Activated effector memory CD4-positive, alpha-beta T cell treated with Interleukin-2 at 50 U/mL for 16 hours (primary cell): ENCODE data around the gene FOXO1.

ENCODE experiments used
- DNase-seq: peaks from one replicate; pipeline ENCODE4 v3.0.0-alpha.2; 2020

Gene FOXO1

GRCh38 chr13:40571338-40571963, 95.0 kb downstream of the FOXO1 start:
- no peak for DNase-seq

DNA sequence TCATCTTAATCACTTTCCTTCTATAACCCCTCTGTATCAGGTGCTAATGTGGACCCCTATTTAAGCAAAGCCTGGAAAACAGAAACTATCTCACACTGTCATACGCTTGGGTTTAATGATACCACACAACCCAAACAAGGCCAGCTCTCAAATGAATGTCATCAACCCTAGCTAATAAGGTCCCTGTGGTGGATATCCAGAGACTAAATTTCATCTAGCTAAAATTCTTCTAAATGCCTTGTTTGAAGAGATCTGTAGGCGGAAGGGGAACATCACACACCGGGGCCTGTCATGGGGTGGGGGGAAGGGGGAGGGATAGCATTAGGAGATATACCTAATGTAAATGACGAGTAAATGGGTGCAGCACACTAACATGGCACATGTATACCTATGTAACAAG, 95.5 kb downstream of the FOXO1 start:
- DNase-seq, result no peak

DNA sequence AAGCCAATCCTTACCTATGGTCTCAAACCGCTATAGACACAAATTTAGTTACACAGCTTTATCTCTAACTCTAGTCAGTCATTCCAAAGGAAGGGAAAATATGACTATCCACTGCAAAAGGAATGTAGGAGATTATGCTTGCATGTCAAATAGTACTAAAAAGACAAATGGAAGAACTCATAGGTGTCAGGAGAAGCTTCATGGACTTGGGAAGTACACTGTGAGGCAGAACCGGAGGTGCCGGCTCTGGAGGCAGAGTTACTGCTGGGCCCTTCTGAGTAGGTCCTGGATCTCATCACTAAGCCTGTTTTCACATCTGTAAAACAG, 97.5 kb downstream of the FOXO1 start:
- no peak for DNase-seq

GRCh38 chr13:40568246-40569023, 98.0 kb downstream of the FOXO1 start:
- DNase-seq, result no peak

- DNase-seq, result no peak
These were observed 99.6 kb downstream of the FOXO1 start for GRCh38 chr13:40566811-40567210.

DNA sequence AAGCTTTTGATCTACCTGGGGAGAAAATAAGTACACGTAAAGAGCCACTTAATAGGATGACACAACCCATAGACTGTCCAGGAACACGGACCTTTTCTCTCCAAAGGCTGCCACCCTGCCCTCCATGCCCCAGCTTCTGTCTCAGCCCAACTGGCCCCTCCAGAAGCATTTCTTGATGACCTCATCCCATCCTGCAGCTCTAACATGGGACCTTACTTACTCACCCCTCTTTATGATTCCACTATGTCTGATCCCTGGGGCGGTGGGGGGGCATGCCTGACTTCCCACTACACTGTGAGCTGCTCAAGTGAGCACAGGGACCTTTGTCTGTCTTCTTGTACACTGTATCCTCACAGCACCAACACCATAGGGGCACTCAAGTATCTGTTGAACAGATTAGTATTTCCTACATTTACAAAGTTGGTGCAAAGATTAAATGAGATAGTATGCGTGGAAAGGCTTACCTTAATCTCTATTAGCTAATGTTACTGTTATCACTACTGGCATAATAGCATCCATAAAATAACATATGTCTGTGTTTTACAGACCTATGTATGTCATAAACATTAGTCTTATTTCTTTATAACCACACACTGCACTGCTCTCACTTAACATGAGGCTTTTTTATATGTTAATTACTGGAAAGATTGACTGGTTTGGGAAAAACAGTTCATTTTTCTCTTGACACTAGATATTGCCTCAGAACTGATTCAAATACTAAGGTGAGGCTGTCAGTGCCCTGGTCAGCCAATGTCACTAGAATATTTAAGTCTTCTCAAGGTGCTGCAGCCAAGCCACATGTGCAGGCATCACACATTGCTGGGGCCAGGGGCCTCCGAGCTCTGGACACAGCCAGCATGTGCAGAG, 100.9 kb downstream of the FOXO1 start:
- no peak for DNase-seq

GRCh38 chr13:40564342-40565001, 102.0 kb downstream of the FOXO1 start:
- no peak for DNase-seq

DNA sequence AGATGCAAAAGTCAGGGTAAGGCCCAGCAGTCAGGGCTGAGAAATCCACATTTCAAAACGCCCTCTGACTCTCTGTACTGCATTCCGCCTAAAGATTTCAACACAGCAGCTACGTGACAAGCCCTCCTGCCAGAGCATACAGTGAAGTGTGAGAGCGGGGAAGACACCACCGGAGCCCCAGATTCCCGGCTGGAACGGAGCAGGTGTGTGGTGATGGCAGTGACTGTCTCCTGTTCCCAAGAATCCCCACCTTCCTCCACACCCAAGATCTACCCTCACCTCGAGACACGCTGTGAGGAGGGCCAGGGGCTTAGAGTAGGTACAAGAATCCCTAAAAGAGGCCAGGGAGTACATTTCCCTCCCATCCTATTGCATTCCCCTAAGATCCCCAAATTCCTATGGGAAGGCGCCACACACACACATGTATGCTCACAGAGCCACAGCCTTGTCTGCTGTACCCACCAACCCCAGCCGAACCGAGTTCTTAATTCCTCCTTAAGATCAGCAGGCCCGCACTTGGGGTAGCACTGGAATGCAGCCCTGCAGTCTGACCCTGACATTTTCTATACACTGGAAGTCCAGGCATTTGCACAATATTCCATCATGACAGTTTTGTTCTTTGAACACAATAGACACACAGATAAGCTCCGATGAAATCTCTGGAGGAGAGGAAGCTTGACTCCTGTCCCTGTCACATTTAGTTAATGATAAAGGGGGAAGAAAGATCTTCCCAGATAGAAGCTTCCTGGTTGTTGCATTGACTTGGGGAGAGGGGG, 102.9 kb downstream of the FOXO1 start:
- no peak for DNase-seq

GRCh38 chr13:40562975-40563349, 103.5 kb downstream of the FOXO1 start:
- no peak for DNase-seq

GRCh38 chr13:40559915-40560314, 106.5 kb downstream of the FOXO1 start:
- DNase-seq, result no peak

DNA sequence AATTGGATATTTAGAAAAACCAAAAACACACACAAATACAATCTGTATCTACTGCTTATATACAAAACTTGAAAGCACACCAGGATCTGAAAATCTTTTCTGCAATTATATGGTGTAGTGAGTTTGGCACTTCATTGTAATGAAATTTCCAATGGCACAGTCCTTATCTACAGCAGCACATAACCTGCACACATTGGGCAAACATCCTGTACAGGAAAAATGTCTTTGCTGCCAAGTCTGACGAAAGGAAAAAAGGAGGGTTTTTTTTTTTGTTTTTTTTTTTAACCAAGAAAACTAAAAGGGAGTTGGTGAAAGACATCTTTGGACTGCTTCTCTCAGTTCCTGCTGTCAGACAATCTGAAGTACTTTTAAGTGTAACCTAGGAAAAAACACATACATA, 107.8 kb downstream of the FOXO1 start:
- DNase-seq, result no peak

GRCh38 chr13:40556453-40556852, 110.0 kb downstream of the FOXO1 start:
- DNase-seq, result no peak

- no peak for DNase-seq
These were observed 113.1 kb downstream of the FOXO1 start for GRCh38 chr13:40553356-40553755.

DNA sequence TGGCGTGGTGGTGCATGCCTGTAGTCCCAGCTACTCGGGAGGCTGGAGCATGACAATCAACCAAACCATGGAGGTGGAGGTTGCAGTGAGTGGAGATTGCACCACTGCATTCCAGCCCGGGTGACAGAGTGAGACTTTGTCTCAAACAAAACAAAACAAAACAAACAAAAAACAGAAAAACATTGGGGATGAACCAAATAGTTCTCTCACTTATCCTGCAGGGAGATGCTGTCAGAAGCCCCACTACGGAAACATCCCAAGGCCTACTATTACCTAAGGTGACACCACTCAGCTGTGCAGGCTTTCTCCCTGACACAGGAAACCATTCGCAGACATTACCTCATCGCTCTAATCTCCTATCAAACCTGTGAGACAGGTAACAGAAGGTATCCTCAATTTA, 113.5 kb downstream of the FOXO1 start:
- no peak for DNase-seq

DNA sequence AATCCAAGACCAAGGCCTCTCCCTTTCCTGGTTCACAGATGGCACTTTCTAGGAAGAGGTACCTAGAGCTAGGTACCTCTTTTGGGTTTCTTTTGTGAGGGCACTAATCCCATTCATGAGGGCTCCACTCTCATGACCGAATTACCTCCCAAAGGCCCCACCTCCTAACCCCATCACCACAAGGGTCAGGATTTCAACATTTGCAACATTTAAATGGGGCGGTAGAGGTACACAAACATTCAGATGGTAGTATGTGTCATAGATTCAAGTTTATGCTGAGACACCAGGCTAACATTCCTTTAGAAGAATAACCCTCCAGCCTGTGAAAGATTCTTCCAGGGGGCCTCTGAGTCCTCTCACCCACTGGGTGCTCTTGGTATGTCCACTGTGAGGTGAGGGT, 116.3 kb downstream of the FOXO1 start:
- DNase-seq, result no peak

GRCh38 chr13:40549500-40550094, 116.8 kb downstream of the FOXO1 start:
- no peak for DNase-seq

DNA sequence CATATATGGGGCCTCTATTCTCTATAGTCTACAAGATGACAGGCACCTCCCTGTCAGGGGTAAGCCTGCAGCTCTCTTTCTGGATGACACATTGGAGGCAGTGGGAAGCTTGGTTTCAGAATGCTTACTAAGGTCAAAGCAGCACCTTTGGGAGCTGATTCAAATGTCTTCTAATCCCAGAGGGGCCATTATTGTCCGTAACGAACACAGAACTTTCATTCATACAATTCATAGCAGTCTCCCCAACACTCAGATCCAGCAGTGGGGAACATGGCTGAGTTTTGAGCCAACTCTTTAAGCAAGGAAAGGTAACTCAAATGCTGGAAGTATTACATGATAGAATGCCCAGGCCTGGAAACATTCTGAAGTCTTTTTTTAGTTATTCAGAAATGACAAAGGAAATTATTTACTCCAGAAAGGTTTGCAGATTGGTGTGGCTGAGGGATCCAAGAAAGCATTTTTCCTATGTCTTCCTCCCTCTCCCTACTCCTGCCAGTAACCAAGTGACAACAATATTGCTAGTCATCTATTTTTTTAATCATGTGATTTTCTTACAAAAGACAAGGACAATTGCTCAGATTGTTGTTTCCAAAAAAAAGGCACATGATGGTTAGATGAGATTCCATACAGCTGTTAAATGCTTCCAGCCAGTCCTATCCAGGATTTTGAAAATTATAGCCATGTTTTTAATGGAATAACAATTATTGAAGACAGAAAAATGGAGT, 118.7 kb downstream of the FOXO1 start:
- no peak for DNase-seq

- DNase-seq, result no peak
These were observed 120.4 kb downstream of the FOXO1 start for GRCh38 chr13:40546047-40546446.

DNA sequence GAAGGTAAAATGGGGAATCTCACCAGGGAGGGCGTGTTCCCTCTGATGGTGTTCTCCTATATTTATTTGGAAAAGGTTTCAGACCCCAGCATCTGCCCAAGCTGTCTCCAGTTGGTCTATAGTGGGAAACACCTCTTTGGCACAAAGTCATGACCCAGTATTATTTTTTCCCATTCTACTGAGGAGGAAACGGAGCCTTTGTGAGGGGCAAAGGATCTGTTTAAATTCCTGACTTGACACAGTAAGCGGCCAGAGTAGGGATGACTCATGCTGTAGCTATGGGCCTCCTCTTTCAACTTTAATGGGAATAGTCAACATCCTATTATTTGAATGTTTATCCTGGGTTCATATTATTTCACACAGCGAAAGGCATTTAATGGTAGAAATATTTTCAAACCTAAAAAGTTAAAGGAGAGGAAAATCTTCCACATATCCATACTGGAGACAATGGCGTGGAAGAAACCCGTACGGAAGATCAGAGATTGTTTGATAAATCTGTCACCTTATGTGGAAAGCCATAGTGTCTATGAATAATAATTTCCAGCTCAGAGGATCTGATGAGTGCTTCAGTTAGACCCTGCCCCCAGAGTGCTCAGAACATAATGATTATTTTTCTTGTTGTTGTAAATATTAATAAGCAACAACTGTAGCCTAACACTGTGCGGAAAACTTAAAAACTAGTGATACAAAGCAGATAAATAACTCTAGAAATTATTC, 126.0 kb downstream of the FOXO1 start:
- no peak for DNase-seq

DNA sequence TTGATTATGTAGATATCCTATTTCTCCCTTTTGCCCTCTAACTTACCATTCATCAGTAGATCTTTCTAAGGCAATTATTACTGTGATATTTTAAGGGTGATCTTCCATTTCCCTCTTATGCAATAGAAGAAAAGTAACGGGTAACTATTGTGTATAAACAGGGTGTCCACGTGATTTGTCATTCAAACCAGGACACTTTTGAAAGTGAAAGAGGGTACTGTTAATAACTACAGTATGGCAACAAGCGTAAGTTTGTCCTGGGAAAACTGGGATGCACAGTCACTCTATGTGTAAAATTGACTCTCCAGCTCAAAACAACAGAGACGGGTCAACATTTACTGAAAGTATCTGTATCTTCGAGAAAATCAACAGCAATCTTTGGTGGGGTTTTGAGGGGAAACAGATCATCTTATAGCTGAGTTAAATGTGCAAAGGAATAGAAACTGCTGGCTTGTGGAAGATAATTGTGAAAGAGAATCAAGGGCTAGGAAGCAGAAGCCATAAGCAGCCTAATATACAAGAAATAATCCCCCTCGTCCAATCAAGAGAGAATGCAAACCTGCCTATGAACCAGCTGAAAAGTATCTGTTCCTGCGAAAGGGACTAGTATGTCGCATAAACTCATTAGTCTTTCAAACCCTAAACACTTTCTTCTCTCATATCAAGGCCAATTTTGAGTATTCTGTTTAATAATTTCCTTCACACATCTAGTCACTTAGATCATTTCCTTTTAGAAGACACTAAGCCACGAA, 126.7 kb downstream of the FOXO1 start:
- no peak for DNase-seq
